ENCODE results near the gene RASSF5. TPM values are rescaled to one million over a fixed set of nuclear protein-coding genes. Genes with fewer than 3 reads are reported as not detected.

RASSF5 gene
- total and polyA plus RNA-seq, 9 of the 15 experiments (the other 6 are each of a cell fraction or from before 2014, with no cell fraction given) = 6.1 to 41.0 (median 25.2) TPM

DNA sequence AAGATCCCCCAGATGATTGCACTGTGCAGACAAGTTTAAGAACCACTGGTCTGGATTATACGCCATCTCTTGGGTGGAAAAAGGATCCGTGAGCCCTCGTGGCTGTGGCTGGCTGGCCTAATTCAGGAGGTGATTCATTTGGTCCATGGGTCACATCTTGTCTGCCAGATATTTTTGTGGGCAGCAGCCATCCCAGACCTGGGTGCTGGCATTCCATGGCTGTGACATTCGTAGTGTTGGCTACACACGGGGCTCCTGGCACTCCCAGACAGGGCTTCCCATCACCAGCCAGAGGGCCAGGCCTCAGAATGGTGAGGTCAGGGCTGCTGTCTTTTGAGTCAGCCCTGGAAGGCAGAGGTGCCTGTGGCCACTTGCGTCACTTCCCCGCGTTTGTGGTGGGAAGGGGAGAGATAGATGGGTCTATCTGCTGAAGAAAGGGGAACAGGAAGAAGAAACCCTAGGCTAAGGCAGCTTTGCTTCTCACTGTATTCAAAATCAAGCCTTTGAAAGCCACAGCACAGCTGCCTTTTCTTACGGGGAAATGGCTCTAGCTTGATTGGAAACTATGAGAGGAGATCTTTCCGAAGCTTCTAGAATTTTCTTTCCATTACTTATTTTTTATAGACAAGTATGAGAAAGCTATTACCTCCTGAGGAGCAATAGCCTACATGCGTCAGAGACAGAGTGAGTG is 72.6 kb downstream of the RASSF5 start (continued):
- TF ChIP-seq, protein P1, sequence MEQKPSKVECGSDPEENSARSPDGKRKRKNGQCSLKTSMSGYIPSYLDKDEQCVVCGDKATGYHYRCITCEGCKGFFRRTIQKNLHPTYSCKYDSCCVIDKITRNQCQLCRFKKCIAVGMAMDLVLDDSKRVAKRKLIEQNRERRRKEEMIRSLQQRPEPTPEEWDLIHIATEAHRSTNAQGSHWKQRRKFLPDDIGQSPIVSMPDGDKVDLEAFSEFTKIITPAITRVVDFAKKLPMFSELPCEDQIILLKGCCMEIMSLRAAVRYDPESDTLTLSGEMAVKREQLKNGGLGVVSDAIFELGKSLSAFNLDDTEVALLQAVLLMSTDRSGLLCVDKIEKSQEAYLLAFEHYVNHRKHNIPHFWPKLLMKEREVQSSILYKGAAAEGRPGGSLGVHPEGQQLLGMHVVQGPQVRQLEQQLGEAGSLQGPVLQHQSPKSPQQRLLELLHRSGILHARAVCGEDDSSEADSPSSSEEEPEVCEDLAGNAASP (IDR thresholded peaks at IDR 0.05) = no peak
- no peak for TF ChIP-seq ZNF124 (CRISPR knock-in tag; IDR thresholded peaks at IDR 0.05)
- no peak for TF ChIP-seq GTF2E2 (tag; IDR thresholded peaks at IDR 0.05)
- TF ChIP-seq ESRRA (IDR thresholded peaks at IDR 0.05; ENCODE audit: borderline replicate concordance, low read depth) = peak; percentile 58; the same call in 1 of the 2 replicates
- TF ChIP-seq SNIP1 (IDR thresholded peaks at IDR 0.05; ENCODE audit: low read depth) = no peak
- TF ChIP-seq CBFA2T2 (conservative IDR thresholded peaks at IDR 0.05) = no peak
- TF ChIP-seq NBN (IDR thresholded peaks at IDR 0.05; ENCODE audit: low read depth) = no peak
- TF ChIP-seq ATF1 (CRISPR knock-in tag; IDR thresholded peaks at IDR 0.05) = no peak
- 0 out of 2 replicates have a peak, but pooled peaks have one; percentile 48 for TF ChIP-seq ATF1 (tag; IDR thresholded peaks at IDR 0.05)
- no peak for TF ChIP-seq ZNF444 (CRISPR knock-in tag; IDR thresholded peaks at IDR 0.05)
- no peak for TF ChIP-seq ZSCAN29 (IDR thresholded peaks at IDR 0.05)
- no peak for TF ChIP-seq DIDO1 (tag; IDR thresholded peaks at IDR 0.05; ENCODE audit: low read depth)
- TF ChIP-seq ZNF518B (CRISPR knock-in tag; IDR thresholded peaks at IDR 0.05) = no peak
- TF ChIP-seq BCL6 (CRISPR knock-in tag; IDR thresholded peaks at IDR 0.05) = no peak
- TF ChIP-seq, protein P2, sequence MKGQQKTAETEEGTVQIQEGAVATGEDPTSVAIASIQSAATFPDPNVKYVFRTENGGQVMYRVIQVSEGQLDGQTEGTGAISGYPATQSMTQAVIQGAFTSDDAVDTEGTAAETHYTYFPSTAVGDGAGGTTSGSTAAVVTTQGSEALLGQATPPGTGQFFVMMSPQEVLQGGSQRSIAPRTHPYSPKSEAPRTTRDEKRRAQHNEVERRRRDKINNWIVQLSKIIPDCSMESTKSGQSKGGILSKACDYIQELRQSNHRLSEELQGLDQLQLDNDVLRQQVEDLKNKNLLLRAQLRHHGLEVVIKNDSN (CRISPR knock-in tag; IDR thresholded peaks at IDR 0.05) = no peak
- TF ChIP-seq ELF4 (CRISPR knock-in tag; IDR thresholded peaks at IDR 0.05) = 0 out of 2 replicates have a peak, but pooled peaks have one; percentile 17
- TF ChIP-seq FOXM1 (IDR thresholded peaks at IDR 0.05; ENCODE audit: low read depth) = no peak
- TF ChIP-seq FOXM1 (CRISPR knock-in tag; IDR thresholded peaks at IDR 0.05; ENCODE audit: low read depth) = 0 out of 2 replicates have a peak, but pooled peaks have one; percentile 59
- no peak for TF ChIP-seq EWSR1 (IDR thresholded peaks at IDR 0.05; ENCODE audit: borderline replicate concordance, low read depth, partially characterized antibody)
- no peak for TF ChIP-seq THRAP3 (IDR thresholded peaks at IDR 0.05; ENCODE audit: borderline replicate concordance)
- no peak for TF ChIP-seq ZBTB8A (IDR thresholded peaks at IDR 0.05; ENCODE audit: partially characterized antibody)
- TF ChIP-seq RUNX1 (IDR thresholded peaks at IDR 0.05; ENCODE audit: low read depth) = no peak
- no peak for TF ChIP-seq ILK (tag; IDR thresholded peaks at IDR 0.05; ENCODE audit: borderline replicate concordance, low read depth)
- TF ChIP-seq CC2D1A (IDR thresholded peaks at IDR 0.05) = no peak
- TF ChIP-seq SAFB (IDR thresholded peaks at IDR 0.05; ENCODE audit: borderline replicate concordance, low read depth, low read length) = no peak
- TF ChIP-seq NUFIP1 (IDR thresholded peaks at IDR 0.05; ENCODE audit: partially characterized antibody) = no peak
- TF ChIP-seq STAG1 (CRISPR knock-in tag; IDR thresholded peaks at IDR 0.05; ENCODE audit: borderline replicate concordance) = no peak
- TF ChIP-seq TRIM28 (IDR thresholded peaks at IDR 0.05) = no peak

All from K562 (cell line).